ENCODE data around the gene CDC123.
"Not testable (repeated sequence)": the region's sequence is repeated elsewhere in the genome, so short reads cannot be mapped to it uniquely, and the experiment has no call there.

The CDC123 gene

GRCh38 chr10:12228851-12229250, 32.9 kb downstream of the CDC123 start:
- no peak for TF ChIP-seq CSDC2 (CRISPR knock-in tag; IDR thresholded peaks at IDR 0.05)
- no peak for TF ChIP-seq POU6F1 (CRISPR knock-in tag; IDR thresholded peaks at IDR 0.05; ENCODE audit: borderline replicate concordance, low read depth)
- TF ChIP-seq OSR1 (CRISPR knock-in tag; IDR thresholded peaks at IDR 0.05) = no peak
- no peak for TF ChIP-seq ARNTL (CRISPR knock-in tag; IDR thresholded peaks at IDR 0.05; ENCODE audit: borderline replicate concordance, low read depth)
- TF ChIP-seq ZC3H10 (CRISPR knock-in tag; IDR thresholded peaks at IDR 0.05) = no peak
- TF ChIP-seq CSRNP3 (CRISPR knock-in tag; IDR thresholded peaks at IDR 0.05) = no peak
- TF ChIP-seq ZNF565 (CRISPR knock-in tag; conservative IDR thresholded peaks at IDR 0.05; ENCODE audit: low read depth) = no peak
- TF ChIP-seq ISL1 (CRISPR knock-in tag; IDR thresholded peaks at IDR 0.05) = no peak
- TF ChIP-seq SNAI2 (CRISPR knock-in tag; IDR thresholded peaks at IDR 0.05) = no peak
- TF ChIP-seq GLIS3 (CRISPR knock-in tag; IDR thresholded peaks at IDR 0.05) = no peak
- TF ChIP-seq CREB5 (CRISPR knock-in tag; IDR thresholded peaks at IDR 0.05; ENCODE audit: low read depth) = no peak
- TF ChIP-seq RARB (CRISPR knock-in tag; IDR thresholded peaks at IDR 0.05) = no peak
- no peak for TF ChIP-seq ZFP3 (CRISPR knock-in tag; IDR thresholded peaks at IDR 0.05)
- TF ChIP-seq TCF4 (CRISPR knock-in tag; IDR thresholded peaks at IDR 0.05; ENCODE audit: borderline replicate concordance) = no peak
- TF ChIP-seq ZFP30 (CRISPR knock-in tag; IDR thresholded peaks at IDR 0.05) = no peak
- no peak for ATAC-seq

GRCh38 chr10:12234687-12235086, 38.7 kb downstream of the CDC123 start:
- not testable (repeated sequence) for ATAC-seq

- TF ChIP-seq BACH2 (CRISPR knock-in tag; IDR thresholded peaks at IDR 0.05; ENCODE audit: borderline replicate concordance) (no peak), ZNF565 (CRISPR knock-in tag; conservative IDR thresholded peaks at IDR 0.05; ENCODE audit: low read depth) (no peak), GLIS3 (CRISPR knock-in tag; IDR thresholded peaks at IDR 0.05) (no peak), ZNF70 (CRISPR knock-in tag; IDR thresholded peaks at IDR 0.05) (no peak), POU6F1 (CRISPR knock-in tag; IDR thresholded peaks at IDR 0.05; ENCODE audit: borderline replicate concordance, low read depth) (no peak), PPARA (CRISPR knock-in tag; IDR thresholded peaks at IDR 0.05; ENCODE audit: borderline replicate concordance) (no peak), CREB5 (CRISPR knock-in tag; IDR thresholded peaks at IDR 0.05; ENCODE audit: low read depth) (no peak)
- no peak for ATAC-seq
Observed at GRCh38 chr10:12235116-12235694, 39.2 kb downstream of the CDC123 start.

GRCh38 chr10:12235796-12236195, 39.8 kb downstream of the CDC123 start:
- no peak for ATAC-seq
- TF ChIP-seq RARB (CRISPR knock-in tag; IDR thresholded peaks at IDR 0.05) (no peak), ZNF565 (CRISPR knock-in tag; conservative IDR thresholded peaks at IDR 0.05; ENCODE audit: low read depth) (no peak), ZNF8 (CRISPR knock-in tag; IDR thresholded peaks at IDR 0.05) (no peak), OSR1 (CRISPR knock-in tag; IDR thresholded peaks at IDR 0.05) (no peak), SNAI2 (CRISPR knock-in tag; IDR thresholded peaks at IDR 0.05) (no peak), ZC3H10 (CRISPR knock-in tag; IDR thresholded peaks at IDR 0.05) (no peak), PATZ1 (CRISPR knock-in tag; IDR thresholded peaks at IDR 0.05; ENCODE audit: borderline replicate concordance) (no peak), PPARA (CRISPR knock-in tag; IDR thresholded peaks at IDR 0.05; ENCODE audit: borderline replicate concordance) (no peak), CSRNP3 (CRISPR knock-in tag; IDR thresholded peaks at IDR 0.05) (no peak), POU6F1 (CRISPR knock-in tag; IDR thresholded peaks at IDR 0.05; ENCODE audit: borderline replicate concordance, low read depth) (no peak)

Measured in SK-N-SH treated with all-trans-retinoic acid at 6 μM for 48 hours (cell line).